A673 (cell line): ENCODE data around the gene ITIH5. TPM values are rescaled to one million over a fixed set of nuclear protein-coding genes. Genes with fewer than 3 reads are reported as not detected.

ENCODE experiments used
- BruUV-seq: library from RNA; stranded (reverse); fragments of 400-500 nt; replicated peaks from 2 replicates; lab custom pipeline; 2021; lab: Mats Ljungman, UMichigan
- CTCF ChIA-PET: fragments of 300-600 bp; sonication (Branson Sonifier 250); formaldehyde crosslinking; loops from one replicate; lab custom pipeline; 2022; ENCODE audit warnings: antibody characterized with exemption; lab: Charles Lee
- POLR2A ChIA-PET: fragments of 300-600 bp; sonication (Branson Sonifier 250); formaldehyde crosslinking; loops from one replicate; lab custom pipeline; 2022; ENCODE audit warnings: antibody characterized with exemption; ENCODE audit not compliant: low non-redundant PET; lab: Charles Lee
- DNase-seq: peaks from one replicate; pipeline ENCODE4 v3.0.0-alpha.2; 2015; ENCODE audit warnings: low spot score
- H3K27ac ChIP-seq: fragments of 200-600 bp; sonication (generic); 2 replicates; pipeline ENCODE4 v1.5.1; 2016; ENCODE audit warnings: mixed run types, low read depth, mild to moderate bottlenecking, mixed read lengths, antibody characterized with exemption, low read length; ENCODE audit not compliant: poor library complexity, severe bottlenecking
- H3K27me3 ChIP-seq: fragments of 200-600 bp; sonication (generic); replicated peaks from 2 replicates; pipeline ENCODE4 v1.6.1; 2017; ENCODE audit warnings: mixed run types, low read depth, mild to moderate bottlenecking, mixed read lengths, antibody characterized with exemption, low read length; ENCODE audit not compliant: insufficient read depth, poor library complexity
- H3K36me3 ChIP-seq: fragments of 200-600 bp; sonication (generic); 2 replicates; pipeline ENCODE4 v1.6.1; 2016; ENCODE audit warnings: mixed run types, mild to moderate bottlenecking, mixed read lengths, antibody characterized with exemption, low read length; ENCODE audit not compliant: insufficient read depth, poor library complexity, severe bottlenecking
- H3K4me1 ChIP-seq: fragments of 200-600 bp; sonication (generic); 2 replicates; pipeline ENCODE4 v1.6.1; 2017; ENCODE audit warnings: mixed run types, mild to moderate bottlenecking, mixed read lengths, antibody characterized with exemption, low read length; ENCODE audit not compliant: insufficient read depth, poor library complexity, severe bottlenecking
- H3K4me3 ChIP-seq: fragments of 200-600 bp; sonication (generic); 2 replicates; pipeline ENCODE4 v1.5.1; 2016; ENCODE audit warnings: low read depth, mixed run types, mild to moderate bottlenecking, mixed read lengths, low read length; ENCODE audit not compliant: poor library complexity, severe bottlenecking
- H3K9me3 ChIP-seq: fragments of 200-600 bp; sonication (generic); 2 replicates; pipeline ENCODE4 v1.6.1; 2016; ENCODE audit warnings: mixed run types, low read depth, mild to moderate bottlenecking, mixed read lengths, antibody characterized with exemption, low read length; ENCODE audit not compliant: poor library complexity, severe bottlenecking
- EZH2 ChIP-seq: fragments of 200-600 bp; sonication (generic); IDR thresholded peaks from 2 replicates; pipeline ENCODE4 v1.6.1; 2017; ENCODE audit warnings: borderline replicate concordance, low read depth, mild to moderate bottlenecking, mixed read lengths, antibody characterized with exemption, low read length; ENCODE audit not compliant: poor library complexity, severe bottlenecking
- intact Hi-C: fragments of 100-400 bp; cut with micrococcal nuclease; formaldehyde crosslinking; loops from one replicate; pipeline ENCODE4 v1.10.0; 2022; ENCODE audit not compliant: unreplicated experiment
- total RNA-seq: library from RNA; stranded (reverse); gene quantifications from 2 replicates; pipeline ENCODE4 v1.2.3, GENCODE V29; 2021
- TF ChIP-seq, protein P1 (sequence below): fragments of 300-800, 200-600 bp; sonication (generic); conservative IDR thresholded peaks from 2 replicates; pipeline ENCODE4 v1.5.1; 2017; ENCODE audit warnings: low read depth, mild to moderate bottlenecking, antibody characterized with exemption, low read length, moderate library complexity, mixed read lengths

The ITIH5 gene
- total RNA-seq, 1 experiment from 2014 or later = not detected

DNA sequence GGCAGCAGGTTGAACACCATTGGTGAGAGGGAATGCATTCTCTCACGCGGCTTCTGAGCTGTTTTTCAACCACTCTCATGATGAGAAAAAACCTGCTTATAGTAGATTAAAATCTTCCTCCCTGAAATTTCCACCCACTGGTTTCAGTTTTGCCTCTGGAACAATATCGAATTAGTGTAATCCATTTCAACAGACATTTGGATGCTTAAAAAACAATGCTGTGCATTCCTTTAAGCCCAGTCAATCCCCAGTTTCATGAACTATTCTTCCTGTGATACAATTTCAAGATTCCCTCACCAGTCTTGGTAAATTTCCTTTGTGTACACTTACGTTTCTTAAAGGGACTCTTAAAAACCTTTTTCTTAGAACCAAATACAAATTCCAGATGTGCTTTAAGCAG is 89.6 kb downstream of the ITIH5 start:
- H3K4me1 ChIP-seq = no peaks in the 10 kb centered on the region

GRCh38 chr10:7576340-7576739 is 90.4 kb downstream of the ITIH5 start:
- CTCF ChIA-PET = no interaction called here
- POLR2A ChIA-PET = no interaction called here
- no peak overlapping the region for H3K4me3 ChIP-seq
- no peak for DNase-seq
- H3K4me1 ChIP-seq = no peaks in the 10 kb centered on the region
- no peaks in the 10 kb centered on the region for H3K9me3 ChIP-seq
- intact Hi-C loops = no loop called here
- no peak for TF ChIP-seq EZH2
- TF ChIP-seq, protein P1, sequence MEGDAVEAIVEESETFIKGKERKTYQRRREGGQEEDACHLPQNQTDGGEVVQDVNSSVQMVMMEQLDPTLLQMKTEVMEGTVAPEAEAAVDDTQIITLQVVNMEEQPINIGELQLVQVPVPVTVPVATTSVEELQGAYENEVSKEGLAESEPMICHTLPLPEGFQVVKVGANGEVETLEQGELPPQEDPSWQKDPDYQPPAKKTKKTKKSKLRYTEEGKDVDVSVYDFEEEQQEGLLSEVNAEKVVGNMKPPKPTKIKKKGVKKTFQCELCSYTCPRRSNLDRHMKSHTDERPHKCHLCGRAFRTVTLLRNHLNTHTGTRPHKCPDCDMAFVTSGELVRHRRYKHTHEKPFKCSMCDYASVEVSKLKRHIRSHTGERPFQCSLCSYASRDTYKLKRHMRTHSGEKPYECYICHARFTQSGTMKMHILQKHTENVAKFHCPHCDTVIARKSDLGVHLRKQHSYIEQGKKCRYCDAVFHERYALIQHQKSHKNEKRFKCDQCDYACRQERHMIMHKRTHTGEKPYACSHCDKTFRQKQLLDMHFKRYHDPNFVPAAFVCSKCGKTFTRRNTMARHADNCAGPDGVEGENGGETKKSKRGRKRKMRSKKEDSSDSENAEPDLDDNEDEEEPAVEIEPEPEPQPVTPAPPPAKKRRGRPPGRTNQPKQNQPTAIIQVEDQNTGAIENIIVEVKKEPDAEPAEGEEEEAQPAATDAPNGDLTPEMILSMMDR = no peak
- BruUV-seq = no TSS peak
- no peaks in the 10 kb centered on the region for H3K36me3 ChIP-seq
- H3K27me3 ChIP-seq = peaks cover 3% of the 10 kb centered on the region
- no peak overlapping the region for H3K27ac ChIP-seq

More for the DNA sequence above, 89.6 kb downstream of the ITIH5 start:
- intact Hi-C loops = no loop called here
- Histone ChIP-seq H3K4me3 (no peak overlapping the region), H3K36me3 (no peaks in the 10 kb centered on the region), H3K27ac (no peak overlapping the region), H3K27me3 (peaks cover 3% of the 10 kb centered on the region), H3K9me3 (no peaks in the 10 kb centered on the region)
- no peak for DNase-seq
- no TSS peak for BruUV-seq
- ChIA-PET POLR2A (no interaction called here), CTCF (no interaction called here)
- TF ChIP-seq, protein P1 = no peak
- no peak for TF ChIP-seq EZH2

DNA sequence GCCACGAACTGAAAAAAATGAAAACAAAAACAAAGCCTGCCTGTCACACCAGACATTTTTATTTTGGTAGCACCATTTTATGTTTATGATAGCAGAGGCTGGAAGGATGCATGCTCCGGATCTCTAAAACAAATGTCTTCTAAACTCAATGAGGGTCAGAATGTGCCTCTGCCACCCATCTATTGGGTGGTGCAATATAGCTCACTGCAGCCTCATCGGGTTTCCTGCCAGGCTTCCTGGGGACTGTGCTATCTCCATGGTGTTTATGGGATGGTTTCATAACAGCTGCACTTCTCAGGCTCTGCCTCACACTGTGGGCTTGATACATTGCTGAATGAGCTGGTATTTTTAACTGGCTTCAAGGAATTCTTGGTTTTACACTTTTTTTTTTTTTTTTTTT is 94.4 kb downstream of the ITIH5 start:
- Histone ChIP-seq H3K4me1 (no peaks in the 10 kb centered on the region), H3K27me3 (no peaks in the 10 kb centered on the region), H3K27ac (no peak overlapping the region), H3K36me3 (no peaks in the 10 kb centered on the region), H3K9me3 (no peaks in the 10 kb centered on the region), H3K4me3 (no peak overlapping the region)
- POLR2A ChIA-PET = no interaction called here
- intact Hi-C loops = no loop called here
- DNase-seq = peak; percentile 24
- BruUV-seq = no TSS peak
- TF ChIP-seq EZH2 = no peak
- TF ChIP-seq, protein P1 = no peak
- CTCF ChIA-PET = no interaction called here
